MM.1S (cell line): ENCODE measurements around the gene CUBN.

Experiments used
- CTCF ChIP-seq: fragments of 300-600 bp; sonication (generic); IDR thresholded peaks from 2 replicates; pipeline ENCODE4 v1.5.1; 2016; ENCODE audit warnings: antibody characterized with exemption, low read length, mixed read lengths
- EZH2 ChIP-seq: fragments of 300-600 bp; sonication (generic); optimal IDR thresholded peaks from 2 replicates; pipeline ENCODE3; 2017; ENCODE audit warnings: low read depth, mild to moderate bottlenecking, antibody characterized with exemption, low read length, mixed read lengths

GRCh38 chr10:16968416-16969041, 161.1 kb downstream of the CUBN start:
- TF ChIP-seq EZH2: no peak
- TF ChIP-seq CTCF: no peak
